HG03442 (cell line): Measurements from ENCODE around the gene FSD1.
A peak's percentile ranks its signal among the peaks of the same experiment; 100 is the strongest.

Source experiments
- ATAC-seq: cut with Tn5 transposase; IDR thresholded peaks from one replicate; pipeline ENCODE4 v1.9.1; 2021; ENCODE audit warnings: mild to moderate bottlenecking, moderate library complexity; ENCODE audit not compliant: unreplicated experiment

Gene FSD1

DNA sequence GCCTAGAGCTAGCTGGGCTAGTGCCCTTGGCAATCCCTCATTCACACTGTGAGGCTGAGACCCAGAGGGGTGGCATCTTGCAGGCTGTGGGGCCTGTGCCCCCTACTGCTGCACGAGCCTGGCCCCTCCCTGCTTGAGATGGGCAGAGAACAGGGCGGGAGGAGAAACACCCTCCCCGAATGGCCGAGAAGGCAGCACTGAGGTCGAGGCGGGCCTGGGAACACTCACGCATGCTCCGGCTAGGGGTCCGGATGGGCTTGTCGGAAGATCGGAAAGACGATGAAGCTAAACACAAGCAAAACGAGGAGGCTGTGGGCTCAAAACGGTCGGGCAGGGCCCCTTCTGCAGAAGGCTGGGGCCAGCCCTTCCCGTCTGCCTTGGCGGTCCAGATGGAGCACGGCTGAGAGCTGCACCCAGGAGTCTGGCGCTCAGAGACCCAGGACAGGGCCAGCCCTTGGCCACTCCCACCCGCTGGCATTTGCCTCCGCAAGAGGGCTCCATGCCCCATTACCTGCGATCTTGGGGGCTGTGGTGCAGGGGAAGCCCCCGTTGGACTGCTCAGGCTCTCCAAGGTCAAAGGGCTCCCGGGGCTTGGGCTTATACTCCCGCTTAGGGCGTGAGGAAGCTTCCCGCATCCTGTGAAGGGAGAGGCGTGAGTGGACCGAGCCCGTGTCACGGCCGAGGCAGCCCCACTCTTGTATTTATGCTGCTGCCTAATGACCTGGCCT, 57.9 kb downstream of the FSD1 start:
- ATAC-seq = no peak

DNA sequence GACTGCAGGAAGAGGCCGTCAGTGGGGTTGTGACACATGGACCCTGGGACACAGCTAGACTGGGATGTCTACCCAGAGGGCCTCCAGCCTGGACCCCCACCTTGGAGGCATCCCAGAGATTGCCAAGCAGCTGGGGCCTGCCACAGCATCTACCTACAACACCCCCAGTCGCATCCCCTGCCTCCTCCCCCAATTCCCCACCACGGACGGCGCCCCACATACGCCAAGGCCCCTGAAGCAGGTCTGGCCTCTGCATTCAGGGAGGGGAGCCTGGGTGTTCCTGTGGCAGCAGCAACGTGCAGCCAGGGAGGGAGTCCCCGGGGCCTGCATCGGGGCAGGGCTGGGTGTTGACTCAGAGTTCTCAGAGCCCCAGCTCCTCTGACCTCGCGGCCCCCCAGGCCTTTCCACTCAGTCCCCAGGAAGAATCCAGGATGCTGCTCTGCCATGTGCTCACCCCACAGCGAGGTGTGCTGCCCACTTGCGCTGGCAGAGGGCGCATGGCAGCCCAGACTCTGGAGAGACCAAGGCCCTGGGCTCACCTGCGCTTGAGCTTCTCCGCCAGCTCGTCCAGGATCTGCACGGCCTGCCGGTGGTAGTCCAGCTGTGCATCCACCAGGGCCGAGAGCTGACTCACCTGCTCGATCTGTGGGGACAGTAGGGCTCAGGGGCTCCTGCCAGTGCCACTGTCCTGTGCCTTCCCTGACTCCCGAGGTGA, 58.6 kb downstream of the FSD1 start:
- ATAC-seq = no peak

DNA sequence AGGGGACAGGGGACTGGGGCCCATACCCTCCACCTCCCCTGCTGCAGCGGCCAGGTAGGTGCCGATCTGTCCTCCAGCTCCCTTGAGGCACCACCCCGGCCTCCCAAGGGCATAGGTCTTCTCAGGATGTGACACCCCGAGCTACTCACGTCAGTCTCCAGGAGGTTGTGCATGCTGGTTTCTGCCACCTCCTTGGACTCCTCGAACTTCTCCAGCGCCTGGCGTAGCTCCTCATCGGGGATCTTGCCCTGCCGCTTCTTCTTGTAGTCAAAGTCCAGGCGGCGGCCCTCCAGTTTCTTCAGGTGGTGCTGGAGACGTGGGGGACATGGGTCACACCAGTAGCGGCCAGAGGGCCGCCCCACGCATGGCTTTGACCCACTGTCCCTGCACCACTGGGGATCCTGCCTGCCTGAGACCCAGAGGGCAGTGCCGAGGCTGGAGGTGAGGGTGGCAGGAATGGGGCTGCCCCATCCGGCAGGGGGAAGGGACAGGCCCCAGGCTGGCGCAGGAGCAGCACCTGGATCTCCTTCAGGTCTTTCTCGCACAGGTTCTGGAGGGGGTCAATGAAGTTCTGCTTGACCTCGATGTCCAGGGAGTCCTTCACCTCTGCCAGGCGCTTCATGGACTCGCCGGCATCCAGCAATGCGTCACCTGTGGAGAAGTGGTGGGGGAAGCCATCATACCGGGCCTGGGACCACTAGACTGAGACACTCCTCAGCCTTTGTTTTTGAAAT, 59.3 kb downstream of the FSD1 start:
- no peak for ATAC-seq

DNA sequence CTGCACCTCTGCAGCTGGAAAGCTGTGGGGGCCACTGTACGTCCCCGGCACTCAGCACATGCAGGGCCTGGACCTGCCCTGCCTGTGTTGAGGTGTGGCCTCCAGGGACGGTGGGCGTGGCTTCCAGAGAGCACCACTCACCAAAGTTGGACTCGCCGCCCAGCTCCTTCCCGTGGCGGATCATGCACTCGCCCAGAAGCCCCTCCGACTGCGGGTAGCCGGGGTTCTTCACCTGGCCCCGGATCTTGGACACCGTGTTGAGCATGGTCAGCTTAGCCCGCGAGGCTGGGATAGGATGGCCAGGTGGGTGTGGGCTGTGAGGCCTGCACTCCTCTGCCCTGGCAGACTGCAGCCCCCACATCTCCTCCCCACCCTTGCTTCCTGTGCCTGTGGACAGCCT, 60.9 kb downstream of the FSD1 start:
- no peak for ATAC-seq

DNA sequence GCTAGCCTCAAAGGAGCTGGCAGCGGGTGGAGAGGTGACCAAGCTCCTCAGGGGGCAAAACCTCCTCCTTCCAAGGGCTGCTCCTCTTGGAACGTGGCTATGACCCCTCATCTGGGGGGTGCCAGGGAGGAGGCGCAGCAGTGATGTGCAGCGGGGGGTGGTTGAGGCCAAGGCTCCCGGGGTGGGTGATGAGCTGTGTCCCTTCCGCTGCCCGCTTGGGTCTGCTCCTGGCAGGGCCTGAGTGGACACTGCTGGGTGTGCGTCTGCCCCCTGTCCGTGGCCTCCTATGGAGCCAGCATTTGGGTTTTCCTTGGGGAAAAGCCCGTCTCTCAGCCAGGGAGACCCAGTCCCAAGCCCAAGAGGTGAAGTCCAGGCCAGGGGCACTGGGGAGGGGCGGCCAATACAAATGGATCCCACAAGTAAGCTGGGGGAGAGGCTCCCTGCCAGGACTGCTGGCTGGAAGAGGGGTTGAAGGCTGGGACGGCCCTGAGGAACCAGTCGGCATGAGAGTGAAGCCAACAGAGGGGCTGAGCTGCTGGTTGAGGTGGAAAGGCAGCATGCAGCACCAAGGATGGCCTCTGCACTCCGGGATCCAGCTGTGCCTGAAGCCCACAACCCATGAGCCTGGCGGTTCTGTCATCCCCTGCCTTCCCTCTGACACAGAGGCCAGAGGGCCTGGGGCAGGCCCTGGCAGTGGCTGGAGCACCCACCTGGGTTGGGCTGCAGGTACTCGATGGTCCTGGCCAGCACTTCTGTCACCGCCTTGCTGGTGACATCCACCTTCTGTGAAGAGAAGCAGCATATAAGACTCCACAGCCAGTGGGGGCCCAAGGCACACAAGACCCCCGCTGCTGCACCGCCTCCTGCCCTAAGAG, 61.6 kb downstream of the FSD1 start:
- no peak for ATAC-seq

DNA sequence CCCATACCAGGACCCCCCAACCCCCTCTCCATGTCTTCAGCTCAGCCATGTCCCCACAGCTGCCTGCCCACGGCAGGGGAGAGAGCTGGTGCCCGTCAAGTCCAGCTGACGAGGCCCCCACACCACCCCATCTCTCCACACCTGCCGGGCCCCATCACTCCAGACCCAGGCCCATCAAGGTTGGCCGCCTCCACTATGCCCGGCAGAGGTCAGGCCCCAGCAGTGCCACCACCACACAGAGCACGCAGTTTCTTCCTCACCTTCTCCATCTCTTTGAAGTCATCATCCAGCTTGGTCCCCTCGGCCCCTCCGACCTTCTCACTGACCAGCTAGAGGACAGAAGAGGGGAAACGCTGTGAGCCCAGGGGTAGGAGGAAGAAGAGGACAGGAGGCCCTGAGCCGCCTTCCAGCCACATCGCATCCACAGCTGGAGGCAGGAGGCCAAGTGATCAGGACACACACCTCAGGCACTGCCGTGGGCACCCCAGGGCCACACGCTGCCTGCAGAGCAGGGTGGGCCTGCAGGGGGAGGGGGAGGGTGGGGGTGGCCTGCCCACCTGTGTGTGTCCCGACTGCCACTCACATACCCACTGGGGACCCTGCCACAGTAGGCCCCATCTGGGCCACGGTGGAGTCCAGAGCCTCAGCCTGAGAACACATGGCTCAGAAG, 62.4 kb downstream of the FSD1 start:
- ATAC-seq = no peak

DNA sequence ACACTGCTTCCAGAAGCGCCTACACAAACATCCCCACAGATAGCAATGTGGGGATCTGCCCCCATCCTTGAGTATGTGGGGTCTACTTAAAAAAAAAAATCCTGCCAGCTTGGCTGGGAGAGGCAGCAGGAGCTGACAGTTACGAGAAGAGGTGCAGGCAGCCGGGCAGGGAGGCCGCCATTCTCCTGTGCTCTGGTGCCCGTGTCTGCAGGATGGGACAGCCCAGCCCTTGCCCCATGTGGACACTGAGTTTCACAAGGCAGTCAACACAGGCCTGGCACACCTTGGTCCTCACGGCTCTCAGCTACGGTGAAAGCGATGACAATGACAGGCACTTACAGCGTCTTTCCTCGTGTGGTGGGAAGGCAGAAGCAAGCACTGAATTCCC, 62.9 kb downstream of the FSD1 start:
- ATAC-seq = no peak

DNA sequence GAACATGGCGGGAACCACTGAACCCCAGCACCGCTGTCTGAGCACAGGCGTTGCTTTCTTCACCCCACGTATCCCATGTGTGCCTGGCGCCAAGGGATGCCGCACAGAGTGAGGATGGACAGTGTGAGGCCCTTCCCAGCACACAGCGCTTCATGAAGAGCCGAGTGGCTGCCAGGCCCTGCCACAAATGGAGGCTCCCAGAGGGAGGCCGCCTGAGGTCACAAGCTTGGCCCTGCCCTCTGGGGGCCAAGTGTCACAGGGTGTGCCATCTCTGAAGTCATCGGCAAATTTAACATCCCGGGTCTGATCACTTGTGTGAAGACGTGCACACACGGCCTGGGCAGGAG, 63.4 kb downstream of the FSD1 start:
- no peak for ATAC-seq

DNA sequence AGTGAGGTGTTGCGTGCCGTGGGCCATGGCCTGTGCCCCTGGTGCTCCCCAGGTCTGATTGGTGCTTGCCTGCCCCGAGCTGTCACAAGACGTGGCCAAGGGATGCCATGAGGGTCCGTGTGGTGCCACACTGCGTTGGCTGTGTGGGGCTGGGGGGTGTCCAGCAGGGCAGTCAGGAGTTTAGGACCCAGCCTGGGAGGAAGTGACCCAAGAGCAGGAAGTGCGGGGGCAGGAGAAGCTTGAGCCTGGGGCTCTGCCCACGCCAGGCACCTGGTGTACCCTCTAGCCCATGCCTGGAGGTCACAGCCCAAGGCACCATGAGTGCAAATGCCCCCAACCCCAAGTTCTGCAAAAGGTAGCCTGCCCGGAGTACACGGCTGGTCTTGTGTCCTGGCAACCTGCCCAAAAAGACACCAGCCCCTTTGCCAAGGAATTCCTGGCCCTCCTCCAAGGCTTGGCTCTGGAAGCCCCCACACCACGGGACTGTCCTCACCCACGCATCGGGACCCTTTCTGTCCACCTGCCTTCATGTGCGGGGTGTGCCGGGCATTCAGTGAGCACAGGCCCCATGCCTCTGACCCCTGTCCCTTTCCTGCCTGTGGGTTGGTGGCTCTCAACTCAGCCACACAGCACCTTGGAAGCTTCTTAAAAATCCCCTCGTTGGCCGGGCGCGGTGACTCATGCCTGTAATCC, 63.9 kb downstream of the FSD1 start:
- no peak for ATAC-seq

DNA sequence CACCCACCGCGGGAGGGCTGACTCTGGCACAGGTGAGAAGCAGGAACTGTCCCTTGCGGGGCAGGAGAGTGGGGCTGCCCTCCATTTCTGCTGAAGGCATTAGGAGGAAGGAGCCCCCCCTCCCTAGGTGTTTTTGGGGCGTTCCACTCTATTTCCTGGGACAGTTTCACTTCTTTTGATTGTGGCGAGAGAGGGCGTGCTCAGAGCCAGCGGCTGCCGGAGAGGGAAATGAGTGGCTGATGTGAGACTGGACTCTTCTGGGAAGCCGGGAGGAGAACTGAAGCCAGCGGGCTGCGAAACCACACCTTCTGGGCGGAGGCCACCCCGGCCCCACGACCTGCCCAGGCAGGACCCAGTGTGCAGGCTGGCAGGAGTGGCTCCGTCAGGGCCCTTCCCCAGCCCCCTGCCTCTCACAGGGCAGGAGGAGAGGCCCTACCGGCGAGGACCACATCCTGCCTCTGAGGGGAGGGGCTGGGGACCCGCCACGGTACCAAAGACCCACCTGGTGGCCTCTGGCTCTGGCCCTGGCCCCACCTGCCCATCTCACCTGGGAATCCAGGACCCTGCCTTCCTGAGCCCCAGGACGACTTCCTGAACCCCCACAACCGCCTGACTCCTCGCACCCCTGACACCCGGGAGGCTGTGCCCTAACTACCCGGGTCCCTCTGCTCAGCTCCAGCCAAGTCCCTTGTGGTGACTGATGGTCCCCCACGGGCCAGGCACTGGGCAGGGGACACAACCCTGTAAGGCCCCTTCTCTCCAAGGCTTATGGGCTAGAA, 64.9 kb downstream of the FSD1 start:
- peak; percentile 45 for ATAC-seq

DNA sequence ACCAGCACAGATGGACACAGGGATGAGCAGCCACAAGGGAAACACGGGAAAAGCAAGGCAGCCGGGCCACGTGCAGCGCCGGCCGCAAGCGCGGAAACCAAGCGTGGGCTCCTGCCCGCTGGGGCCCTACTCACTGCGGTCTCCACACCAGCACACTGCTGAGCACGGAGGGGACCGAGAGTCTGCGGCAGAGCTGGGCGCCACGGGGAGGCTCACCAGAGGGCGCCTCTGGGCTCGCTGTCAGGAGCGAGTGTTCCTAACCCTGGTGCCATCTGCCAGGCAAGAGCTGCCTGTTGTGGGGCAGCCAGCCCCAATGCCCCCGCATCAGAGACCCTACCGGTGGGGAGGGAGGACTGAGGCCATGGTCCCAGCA, 65.5 kb downstream of the FSD1 start:
- peak; percentile 26 for ATAC-seq

DNA sequence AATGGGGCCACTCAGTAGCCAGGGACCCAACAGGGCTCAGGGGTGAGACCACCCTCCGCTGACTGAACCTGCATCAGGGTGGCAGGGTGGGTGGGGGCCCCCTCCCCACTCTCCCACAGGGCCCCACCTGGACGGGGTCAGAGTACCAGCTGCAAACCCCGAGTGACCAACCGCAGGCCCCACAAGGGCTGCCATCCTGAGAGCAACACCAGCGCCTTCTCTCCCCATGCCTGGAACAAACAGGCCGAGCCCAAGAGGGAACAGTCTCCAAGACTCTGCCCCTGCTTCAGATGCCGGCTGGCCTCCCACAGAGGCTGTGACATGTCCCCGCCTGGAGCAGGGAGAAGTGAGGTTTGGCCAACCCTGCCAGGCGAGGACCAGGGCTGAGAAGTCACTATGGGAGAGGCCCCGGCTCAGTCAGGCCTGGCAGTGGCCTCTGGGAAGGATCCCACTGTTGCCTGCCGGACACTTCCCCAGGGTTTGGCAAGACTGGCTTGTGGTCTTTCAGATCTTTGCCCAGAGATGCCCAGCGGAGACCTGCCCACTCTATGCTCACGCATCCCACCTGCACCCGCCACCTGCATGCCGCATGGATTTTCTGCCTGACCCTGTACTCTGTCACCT, 66.1 kb downstream of the FSD1 start:
- ATAC-seq = no peak

DNA sequence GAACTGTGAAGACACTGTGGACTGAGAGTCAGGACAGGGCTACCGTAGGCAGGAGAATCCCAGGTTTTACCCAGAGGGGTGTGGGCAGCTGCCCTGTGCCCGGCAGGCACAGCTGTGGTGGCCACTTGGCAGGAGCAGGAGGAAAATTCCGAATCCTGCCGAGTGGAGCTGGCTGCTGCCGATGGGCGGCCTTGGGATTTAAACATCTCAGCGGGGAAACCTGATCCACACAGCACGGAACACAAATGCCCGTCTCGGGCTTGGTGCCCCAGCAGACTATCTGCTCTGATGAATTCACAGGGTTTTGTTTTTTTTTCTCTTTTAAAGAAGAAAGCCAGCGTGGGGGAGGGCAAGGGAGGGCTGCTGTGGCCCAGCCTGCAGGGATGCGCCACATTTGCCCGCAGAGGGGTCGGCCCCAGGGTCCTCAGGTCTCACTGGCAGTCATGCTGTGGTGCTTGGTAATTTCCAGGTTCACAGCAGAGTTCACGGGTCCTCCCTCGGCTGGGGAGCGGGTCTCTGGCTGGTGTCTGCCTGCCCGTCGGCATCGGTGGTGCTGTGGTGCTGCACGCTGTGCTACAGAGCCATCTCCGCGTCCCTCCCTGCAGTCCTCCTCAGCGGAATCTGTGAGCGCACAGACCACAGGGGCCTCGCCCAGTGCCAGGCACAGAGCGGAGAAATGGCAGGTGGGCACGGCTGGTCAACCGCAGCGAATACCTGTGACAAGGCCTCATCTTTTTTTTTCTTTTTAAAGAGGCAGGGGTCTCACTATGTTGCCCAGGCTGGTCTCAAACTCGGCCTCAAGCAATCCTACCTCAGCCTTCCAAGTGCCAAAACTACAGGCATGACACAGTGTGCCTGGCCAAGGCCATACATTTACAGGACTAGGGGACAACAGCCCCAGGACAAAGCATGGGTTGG, 67.1 kb downstream of the FSD1 start:
- ATAC-seq = no peak

DNA sequence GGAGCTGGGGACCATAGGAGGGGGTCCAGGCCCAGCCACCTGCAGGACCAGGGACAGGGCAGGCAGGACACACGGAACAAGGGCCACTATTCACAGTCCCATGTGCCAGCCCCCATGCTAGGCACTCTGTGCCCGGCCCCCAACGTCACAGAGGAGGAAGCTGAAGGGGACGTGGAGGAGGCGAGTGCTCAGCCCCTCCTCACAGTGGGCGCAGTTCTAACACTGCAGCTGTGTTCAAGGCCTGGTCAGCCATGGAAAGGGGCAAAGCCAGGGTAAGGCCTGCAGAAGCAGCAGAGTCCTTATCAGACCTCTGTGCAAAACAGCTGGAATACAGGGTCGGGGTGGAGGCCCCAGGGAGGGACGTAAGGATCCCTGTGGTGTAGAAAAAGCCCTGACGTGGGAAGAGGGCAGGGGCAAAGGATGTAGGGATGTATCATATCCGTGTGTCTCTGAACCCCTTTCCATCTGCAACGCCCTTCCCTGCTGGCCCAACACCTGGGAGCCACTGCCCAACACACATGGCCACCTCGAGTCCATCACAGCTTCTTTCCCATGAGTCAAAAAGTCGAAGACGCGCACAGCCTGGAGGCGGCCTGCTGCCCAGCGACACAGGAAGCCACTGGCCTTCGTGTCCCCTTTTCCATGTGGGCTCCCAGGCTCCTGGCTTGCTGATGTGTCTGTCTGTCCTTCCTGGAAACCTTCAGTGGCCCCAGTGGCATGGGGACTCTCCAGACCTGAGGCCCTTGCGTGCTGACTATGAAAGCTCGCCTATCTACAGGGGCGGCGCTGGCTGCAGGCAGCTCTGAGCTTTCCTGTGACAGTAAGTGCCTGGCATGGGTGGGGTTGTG, 68.0 kb downstream of the FSD1 start:
- no peak for ATAC-seq

DNA sequence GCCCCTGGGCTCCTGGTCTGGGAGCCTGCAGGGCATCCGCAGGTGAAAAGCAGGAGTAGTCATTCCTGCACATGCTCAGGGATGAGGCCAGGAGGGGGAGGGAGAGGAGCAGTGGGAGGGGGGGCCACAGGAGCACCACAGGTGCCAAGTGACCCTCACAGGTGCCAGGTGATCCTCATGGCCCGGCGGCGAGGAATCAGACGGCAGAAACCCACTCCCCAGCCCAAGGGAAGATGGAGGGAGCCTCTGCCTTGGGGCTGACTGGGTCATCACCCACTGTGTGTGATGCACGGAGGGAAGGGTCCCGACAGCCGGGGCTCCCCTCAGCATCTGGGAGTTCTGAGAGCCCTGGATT, 68.6 kb downstream of the FSD1 start:
- ATAC-seq = no peak
